ENCODE results near the gene HEATR9. TPM values are rescaled to one million over a fixed set of nuclear protein-coding genes. Genes with fewer than 3 reads are reported as not detected.

Gene HEATR9, protein sequence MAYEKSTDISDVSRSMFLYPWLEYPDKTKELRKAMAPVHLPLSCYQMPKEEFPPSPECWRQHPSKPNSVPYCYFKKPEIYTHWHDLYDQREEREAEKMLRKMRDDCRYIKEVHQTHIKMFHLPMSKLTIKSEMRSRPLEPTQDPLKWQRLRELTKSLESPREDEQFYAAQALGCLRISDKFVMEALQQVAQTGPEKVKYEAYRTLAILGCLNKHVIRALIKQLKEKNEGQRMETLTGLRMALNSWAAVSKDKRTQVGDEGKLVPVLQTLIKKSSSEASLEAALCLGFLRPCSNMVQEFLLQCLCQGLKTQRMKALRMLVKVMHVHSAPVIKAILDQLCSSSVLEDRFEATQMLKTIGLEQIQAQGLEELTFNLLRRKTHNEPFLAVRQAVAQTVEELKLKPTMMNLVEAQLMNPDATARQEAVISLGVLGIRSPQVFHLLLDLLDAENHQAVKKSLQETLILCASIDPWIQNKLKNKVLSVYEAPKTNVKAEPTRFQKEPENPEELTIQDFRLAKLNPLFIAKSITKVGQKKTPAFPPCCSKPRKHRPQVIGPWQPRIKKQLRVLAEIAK
- total RNA-seq (2022; extraction: Qiagen RNA extraction): not detected in 5 replicates

GRCh38 chr17:35868737-35869136 is at the start of gene HEATR9:
TSS of gene HEATR9 (minus strand) at chr17:35868891. CDS start at chr17:35868742, 149 bp downstream.

DNA sequence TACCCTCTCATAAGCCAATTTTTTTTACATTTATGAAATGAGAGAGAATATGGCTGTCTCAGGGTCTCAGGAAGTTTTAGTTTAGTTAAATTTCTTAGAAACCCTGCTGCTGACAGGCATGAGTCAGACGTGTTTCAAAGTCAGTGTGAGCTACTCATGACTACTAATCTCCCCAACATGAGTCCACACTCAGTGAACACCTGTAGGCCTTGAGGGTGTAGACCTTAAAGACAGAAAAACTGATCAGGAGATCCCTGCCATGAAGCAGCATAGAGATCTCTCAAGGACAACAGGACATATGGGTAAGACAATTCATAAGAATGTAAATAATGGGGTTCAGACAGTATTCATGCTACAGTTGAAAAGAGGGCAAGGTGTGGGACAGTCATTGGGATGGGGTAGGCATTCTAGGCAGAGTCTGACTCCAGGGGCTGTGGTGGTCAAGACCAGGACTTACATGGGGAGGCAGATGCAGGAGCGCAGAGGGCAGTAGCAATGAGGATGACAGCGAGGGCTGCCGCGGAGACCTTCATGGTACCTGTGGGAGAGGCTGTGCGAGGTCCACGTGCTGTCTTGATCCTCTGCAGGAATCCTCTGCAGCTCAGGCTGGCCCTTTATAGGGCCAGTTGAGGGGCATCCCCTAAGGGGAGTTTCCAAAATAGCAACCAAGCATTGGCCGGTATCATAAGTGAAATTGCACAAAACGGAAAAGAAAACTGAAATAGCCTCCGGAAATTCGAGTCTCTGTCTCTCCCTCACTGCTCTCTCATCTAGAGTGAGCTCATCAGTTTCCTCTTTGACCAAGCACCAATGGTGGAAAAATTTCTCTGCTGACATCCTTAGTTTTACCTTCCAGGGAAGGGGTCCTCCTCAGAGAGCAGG is 11.3 kb upstream of the HEATR9 start, which contains the start of gene CCL5:
Gene CCL5, minus strand, starts transcription at position 588 of the 882 bp plus-strand sequence.

DNA sequence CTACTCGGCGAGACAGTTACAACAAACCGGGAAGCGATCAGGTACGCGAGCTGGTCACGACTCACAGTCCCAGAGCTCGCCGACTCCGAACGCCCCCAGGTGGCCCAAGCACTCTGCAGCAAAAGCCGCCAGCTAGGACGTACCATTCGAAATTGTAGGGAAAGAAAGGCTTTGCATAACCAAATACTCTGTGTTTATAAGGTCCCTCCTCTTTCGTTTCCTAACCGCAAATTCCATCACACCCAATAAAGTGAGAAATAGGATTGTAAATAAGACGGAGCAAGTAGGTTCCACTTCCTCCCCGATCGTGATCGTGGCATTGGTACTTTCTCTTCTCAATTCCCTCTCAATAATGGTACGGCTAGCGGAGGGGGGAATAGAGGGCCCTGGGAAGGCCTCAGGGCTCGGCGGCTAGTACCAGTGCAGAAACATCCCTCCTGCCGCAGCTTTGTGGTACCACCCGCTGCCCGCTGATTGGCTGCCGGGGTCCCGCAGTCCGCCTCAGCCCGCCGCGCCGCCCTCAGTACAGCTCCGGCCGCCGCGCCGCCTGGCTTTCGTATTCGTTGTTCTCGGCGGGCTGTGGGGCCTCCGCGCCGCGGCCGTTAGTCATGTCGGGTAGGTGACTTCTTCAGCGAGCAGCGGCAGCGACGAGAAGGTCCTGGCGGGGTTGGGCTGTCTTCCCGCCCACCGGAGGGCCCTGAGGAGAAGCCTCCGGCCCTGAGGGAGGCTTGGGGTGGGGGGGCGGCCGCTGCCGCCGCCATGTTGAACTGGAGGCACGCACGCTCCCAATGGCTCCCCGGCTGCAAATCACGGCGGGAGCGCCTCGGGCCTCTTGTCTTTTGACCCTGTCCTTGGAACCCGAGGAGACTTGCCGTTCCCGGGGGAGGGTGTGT is 59.5 kb downstream of the HEATR9 start, which contains the start of gene TAF15:
Gene TAF15, plus strand, starts transcription at position 523 of the 893 bp plus-strand sequence. Its CDS starts 86 bp downstream, at position 609.

Other genes starting within 250 kb of the HEATR9 start
- gene RASL10B, start 137.3 kb downstream of the HEATR9 start, total RNA-seq (2022; extraction: Qiagen RNA extraction): 0.07 to 0.30 TPM (median 0.13 TPM) in 5 replicates
- gene GAS2L2, start 115.7 kb downstream of the HEATR9 start, total RNA-seq (2022; extraction: Qiagen RNA extraction): 0.07 to 0.09 TPM (median 0.08 TPM) in 5 replicates
- 0.12 to 0.53 TPM (median 0.26 TPM) in 5 replicates for gene C17orf50, start 108.0 kb downstream of the HEATR9 start, total RNA-seq (2022; extraction: Qiagen RNA extraction)
- gene MMP28, start 73.2 kb downstream of the HEATR9 start, total RNA-seq (2022; extraction: Qiagen RNA extraction): 4.9 to 8.4 TPM (median 7.1 TPM) in 5 replicates
- gene TAF15, start 59.4 kb downstream of the HEATR9 start, total RNA-seq (2022; extraction: Qiagen RNA extraction): 190 to 214 TPM (median 208 TPM) in 5 replicates
- 0.79 to 1.5 TPM (median 1.2 TPM) in 5 replicates for gene CCL5, start 11.5 kb upstream of the HEATR9 start, total RNA-seq (2022; extraction: Qiagen RNA extraction)
- gene RDM1, start 61.9 kb upstream of the HEATR9 start, total RNA-seq (2022; extraction: Qiagen RNA extraction): 2.6 to 3.9 TPM (median 3.4 TPM) in 5 replicates
- not detected in 5 replicates for gene LYZL6, start 74.8 kb upstream of the HEATR9 start, total RNA-seq (2022; extraction: Qiagen RNA extraction)
- not detected in 5 replicates for gene CCL16, start 112.6 kb upstream of the HEATR9 start, total RNA-seq (2022; extraction: Qiagen RNA extraction)
- not detected in 5 replicates for gene CCL14, start 117.8 kb upstream of the HEATR9 start, total RNA-seq (2022; extraction: Qiagen RNA extraction)
- not detected in 5 replicates for gene CCL15, start 132.7 kb upstream of the HEATR9 start, total RNA-seq (2022; extraction: Qiagen RNA extraction)
- gene CCL23, start 149.1 kb upstream of the HEATR9 start, total RNA-seq (2022; extraction: Qiagen RNA extraction): not detected in 5 replicates
- gene CCL18, start 195.4 kb upstream of the HEATR9 start, total RNA-seq (2022; extraction: Qiagen RNA extraction): not detected in 5 replicates
- not detected in 5 replicates for gene CCL3, start 221.3 kb upstream of the HEATR9 start, total RNA-seq (2022; extraction: Qiagen RNA extraction)
- 0.09 TPM in 1 of 5 replicates, not detected in the others for gene CCL4, start 234.9 kb upstream of the HEATR9 start, total RNA-seq (2022; extraction: Qiagen RNA extraction)

Data from A549 treated with AZD2906 at 1 μM for 4 hours (cell line).